GM19025 (cell line): ENCODE measurements around the gene XIRP2.

ENCODE experiments used
- ATAC-seq: cut with Tn5 transposase; IDR thresholded peaks from one replicate; pipeline ENCODE4 v1.9.1; 2021; ENCODE audit warnings: mild to moderate bottlenecking, low read depth, moderate library complexity; ENCODE audit not compliant: unreplicated experiment

The XIRP2 gene

DNA sequence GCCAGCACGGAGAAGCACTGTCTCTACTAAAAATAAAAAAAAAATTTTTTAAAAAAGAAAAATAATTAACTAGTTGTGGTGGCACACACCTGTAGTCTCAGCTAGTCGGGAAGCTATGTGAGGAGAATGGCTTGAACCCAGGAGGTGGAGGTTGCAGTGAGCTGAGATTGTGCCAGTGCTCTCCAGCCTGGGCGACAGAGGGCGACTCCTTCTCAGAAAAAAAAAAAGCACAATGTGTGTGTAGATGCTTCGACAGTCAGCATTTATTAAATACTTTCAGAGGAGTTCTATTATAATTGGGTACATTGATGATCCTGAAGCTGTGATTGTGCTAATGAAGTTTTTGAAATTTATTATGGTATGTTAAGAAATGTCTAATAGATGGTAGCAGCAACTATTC, 46.5 kb downstream of the XIRP2 start:
- ATAC-seq: no peak

DNA sequence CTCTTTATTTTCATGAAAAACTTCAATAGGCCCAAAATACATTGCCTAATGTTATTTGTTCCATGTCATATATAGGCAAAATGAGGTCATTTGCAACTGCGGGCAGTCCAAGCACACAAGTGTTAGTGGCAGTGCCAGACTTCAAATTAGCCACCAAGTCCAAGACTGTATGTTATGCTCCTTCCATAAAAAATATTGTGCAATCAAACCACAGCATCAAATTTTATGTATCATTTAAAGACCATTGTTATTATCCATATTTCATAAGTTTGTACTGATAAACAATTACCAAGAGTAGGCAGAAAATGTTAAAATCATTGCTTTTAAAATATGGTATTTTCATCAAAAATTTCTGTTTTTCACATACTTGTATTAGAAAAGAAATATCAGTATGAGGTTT, 54.1 kb downstream of the XIRP2 start:
- ATAC-seq: no peak

DNA sequence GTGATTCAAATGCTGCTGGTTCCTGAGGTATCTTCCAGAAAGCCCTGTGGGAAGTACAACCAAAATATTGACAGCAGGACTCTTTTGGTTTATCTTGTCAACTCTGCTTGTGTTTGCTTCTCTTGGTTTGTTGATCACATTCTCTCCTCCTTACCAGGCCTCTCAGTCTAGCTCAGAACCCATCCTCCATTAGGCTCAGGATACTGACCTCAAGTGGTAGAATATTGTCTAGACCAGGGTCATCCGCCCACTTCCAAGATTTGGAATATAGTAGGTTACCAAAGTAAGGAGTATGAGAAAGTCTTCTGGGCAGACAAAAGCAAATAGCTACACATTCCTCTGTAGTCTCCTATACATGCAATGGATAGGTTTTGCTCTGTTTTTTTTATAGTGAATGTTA, 56.6 kb downstream of the XIRP2 start:
- no peak for ATAC-seq

DNA sequence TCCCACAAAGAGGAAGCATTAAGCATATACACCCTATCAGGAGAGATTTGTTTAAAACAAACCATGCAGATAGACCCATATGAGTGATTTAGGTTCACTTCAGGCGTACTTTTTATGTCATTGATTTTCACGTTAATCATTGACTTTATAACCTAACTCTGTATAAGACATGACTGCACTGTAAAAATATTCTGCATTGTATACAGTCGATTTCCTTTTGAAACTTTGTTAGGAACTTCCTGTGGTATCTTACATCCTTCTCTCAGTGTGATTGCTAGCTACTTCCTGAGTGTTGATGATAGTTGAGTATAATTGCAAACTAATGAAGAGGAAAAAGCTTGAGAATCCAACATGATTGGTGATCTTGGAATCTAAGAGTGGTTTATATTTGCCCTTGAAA, 69.4 kb downstream of the XIRP2 start:
- no peak for ATAC-seq

DNA sequence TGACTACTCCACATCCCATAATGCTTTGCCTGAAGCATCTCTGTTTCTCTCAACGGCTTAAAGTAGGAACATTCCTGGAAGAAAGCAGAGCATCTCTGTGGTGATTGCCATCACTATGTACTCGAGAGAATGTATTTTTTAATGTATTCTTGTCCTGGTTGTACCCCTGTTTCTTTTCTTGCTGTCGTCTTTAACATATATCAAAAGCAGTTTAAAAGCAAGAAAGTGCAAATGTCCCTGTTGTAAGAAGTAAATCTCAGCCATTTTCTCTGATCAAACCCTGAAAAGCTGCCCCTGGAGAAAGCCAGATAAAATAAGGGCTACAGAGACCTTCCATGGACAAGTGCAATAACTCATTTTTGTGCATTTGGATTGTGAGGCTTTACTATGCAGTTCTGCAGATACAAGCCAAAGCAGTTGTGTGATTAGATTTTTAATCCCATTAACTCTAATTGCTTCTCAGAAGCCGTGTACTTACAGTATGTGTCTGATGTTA, 70.8 kb downstream of the XIRP2 start:
- no peak for ATAC-seq

DNA sequence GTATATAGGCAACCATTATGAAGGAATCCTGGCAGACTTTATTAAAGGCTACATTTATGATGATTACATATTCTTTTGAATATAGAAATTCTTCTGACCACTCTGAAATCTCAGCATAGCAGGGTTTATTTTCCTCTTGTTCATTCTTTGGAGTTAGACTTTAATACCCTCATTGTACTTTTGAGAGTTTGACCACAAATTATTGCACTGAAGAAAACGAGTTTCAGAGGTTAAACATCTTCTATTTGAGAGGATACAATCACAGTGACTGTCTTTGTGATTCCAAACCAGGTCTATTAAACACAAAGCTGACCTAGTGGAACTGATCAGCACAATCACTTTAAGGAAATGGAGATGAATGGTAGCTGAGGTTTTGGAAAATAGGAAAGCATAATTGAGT, 71.3 kb downstream of the XIRP2 start:
- no peak for ATAC-seq

DNA sequence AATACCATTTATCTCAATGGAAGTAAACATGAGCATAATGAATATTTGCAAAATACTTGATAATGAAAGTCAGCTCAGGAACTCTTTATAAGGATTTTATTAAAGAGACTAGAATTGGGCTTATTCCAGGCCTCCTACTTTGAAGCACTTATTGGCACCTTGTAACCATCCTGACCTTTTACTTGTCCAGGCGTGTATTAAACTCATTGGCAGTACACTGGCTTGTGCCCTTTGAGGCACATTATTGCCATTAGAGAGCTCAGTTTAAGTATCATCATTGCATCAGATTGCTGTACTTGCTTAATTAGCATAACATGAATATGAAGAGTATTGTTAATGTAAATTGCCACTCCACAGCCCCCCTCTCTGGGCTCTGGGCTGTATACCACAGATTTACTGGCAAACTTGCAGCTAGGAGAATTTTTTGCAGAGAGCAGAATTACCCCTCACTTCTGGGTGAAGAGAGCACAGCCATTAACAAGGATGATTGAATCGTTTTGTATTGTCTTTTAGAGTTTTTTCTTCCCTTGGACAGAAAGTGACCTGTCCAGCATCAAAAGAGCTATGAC, 72.5 kb downstream of the XIRP2 start:
- no peak for ATAC-seq

DNA sequence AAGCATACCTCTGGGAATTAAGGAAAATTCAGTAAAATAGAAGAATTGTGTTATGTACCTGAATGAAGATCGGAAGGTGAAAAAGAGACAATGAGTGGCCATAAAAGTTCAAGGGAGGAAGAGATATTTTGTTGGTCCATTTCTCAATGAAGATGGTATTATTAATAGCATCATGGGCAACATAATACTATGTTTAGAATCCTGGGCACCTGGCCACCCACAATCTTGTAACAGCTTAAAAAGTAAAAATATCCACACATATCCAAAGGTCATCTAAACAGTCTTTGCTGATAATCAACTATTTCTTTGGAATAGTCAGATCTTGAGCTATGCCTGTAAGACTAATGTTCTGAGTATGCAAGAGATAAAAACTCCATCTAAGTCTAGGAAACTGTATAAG, 73.7 kb downstream of the XIRP2 start:
- ATAC-seq: no peak

DNA sequence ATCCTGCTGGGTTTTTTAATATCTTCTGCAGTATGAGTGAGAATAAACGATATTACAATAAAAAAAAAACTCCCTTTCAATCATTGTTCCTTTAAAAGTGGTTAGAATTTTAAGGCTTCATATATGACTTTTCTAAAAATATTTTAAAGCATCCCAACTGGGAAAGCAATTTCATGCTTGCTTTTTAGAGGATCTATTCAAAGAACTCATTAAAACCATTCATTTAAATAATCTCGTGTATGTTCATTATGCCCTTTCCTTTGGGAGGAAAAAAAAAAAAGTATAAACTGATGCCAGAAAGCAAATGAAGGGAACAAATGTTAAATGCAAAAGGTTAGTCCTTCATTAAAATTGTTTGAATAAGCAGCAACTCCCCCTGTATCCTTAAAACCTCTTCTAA, 81.2 kb downstream of the XIRP2 start:
- no peak for ATAC-seq

DNA sequence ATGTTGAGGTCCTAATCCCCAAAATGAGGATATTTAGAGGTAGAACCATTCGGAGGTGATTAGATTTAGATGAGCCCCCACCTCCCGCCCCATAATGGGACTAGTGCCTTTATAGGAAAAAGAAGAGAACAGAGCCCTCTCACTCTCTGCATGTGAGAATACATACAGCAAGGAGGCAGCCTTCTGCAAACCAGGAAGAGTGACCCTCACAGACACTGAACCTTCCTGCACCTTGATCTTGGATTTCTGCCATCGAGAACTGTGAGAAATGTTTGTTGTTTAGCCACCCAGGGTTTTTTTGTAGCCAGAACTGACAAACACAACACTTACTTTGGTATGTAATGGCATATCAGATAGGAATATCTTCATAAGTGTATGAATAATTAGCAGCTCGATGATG, 83.7 kb downstream of the XIRP2 start:
- no peak for ATAC-seq

DNA sequence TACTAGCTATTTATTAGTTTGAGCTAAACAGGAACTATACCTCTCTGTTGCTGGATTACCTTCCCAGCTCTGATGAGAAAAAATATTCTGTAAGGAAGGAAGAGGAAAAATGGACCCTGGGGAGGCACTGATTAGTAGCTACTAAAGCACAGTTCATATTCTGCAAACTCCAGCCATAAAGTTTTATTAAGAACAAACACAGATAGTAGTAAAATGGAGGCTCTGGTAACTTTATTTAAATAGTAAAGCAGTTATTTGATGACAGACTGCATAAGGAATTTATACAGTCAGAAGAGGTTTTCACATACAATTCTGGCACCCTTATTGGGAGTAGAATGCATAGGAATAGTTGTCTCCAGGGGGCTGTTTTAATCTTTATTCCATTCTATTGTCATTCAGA, 84.1 kb downstream of the XIRP2 start:
- no peak for ATAC-seq

DNA sequence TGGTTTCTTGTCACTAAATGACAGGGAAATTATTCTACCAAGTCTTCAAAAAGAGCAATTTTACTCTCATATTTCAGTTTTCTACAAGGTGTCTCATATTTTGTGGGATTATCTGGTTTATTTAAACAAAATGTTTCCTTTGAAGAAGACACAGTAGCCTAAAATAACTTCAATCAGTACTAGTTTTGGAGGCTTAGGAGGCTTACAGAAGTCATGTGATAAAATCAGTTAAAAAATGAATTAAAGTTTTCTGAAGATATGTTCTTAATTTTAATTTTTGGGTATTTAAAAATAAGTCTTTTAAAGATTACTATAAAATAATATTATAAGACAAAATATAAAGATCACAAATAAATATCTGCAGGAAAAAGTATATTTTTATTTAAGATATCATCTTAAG, 95.9 kb downstream of the XIRP2 start:
- no peak for ATAC-seq

DNA sequence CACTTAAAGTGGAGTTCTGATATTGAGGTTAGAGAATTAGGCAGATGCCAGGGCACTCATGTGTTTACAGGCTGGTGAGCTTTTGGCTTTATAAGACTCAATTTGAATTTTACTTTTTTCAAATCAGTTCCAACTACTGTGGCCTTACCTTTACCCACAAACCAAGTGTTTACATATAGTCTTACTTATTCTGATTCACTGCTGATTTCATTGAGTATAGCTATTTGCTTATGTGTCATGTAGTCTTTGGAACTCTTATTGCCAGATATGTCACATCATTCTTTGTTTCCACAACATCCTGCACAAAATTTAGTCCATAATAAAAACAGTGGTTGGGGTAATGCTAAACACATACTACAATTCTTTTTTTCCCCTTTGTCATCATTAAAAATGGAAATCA, 96.5 kb downstream of the XIRP2 start:
- ATAC-seq: no peak

DNA sequence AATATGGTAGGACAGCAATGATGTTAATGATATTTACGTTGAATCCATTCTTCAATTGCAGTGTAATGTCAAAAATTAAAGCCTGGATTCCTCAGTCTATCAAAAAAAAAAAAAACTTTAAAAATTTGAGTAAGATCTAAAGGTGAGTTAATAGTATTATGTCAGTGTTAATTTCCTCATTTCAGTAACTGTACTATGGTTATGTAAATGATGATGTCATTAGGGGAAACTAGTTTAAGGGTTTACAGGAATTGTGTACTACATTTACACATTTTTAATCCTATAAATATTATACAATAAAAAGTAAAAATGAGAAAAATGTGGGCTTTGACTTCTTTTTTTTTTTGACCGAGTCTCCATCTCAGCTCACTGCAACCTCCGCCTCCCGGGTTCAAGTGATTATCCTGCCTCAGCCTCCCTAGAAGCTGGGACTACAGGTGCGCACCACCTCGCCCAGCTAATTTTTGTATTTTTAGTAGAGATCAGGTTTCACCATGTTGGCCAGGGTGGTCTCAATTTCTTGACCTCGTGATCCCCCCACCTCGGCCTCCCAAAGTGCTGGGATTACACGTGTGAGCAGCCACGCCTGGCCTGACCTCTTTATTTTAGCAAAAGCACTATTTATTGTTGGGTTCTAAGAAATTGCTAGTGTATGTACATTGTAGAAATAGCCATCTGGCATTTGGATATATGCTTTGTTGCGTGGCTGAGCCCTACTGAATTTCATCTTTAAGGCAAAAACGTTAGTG, 106.5 kb downstream of the XIRP2 start:
- ATAC-seq: no peak

DNA sequence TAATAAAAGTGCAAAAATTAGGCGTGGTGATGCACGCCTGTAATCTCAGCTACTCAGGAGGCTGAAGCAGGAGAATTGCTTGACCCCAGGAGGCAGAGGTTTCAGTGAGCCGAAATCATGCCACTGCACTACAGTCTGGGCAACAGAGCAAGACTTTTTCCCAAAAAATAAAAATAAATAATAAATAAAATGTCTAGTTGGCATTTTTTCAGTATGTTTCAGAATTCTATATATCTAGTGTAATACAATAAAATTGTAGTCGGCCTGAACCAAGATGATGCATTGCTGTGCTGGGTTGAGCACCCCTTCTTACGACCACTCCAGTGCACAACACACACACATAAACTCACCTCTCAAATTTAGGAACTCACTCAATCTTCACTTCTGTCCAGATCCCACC, 108.2 kb downstream of the XIRP2 start:
- ATAC-seq: no peak

DNA sequence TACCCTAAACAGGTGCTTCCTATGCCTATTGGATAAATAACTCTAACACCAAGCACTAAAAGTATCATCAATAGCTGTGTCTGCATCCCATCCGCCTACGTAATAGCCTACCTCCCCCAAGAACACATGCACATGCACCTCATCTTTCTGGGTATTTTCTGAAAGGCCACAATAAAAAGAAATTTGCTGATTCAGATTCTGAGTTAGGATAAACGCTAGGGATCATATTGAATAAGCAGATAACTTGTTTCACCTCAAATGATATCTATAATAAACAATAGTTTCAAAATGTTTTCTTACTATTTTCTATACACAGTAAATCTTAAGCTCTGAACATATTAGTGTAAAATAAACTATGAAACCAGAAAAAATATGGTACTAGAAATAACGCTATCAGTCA, 112.9 kb downstream of the XIRP2 start:
- no peak for ATAC-seq

DNA sequence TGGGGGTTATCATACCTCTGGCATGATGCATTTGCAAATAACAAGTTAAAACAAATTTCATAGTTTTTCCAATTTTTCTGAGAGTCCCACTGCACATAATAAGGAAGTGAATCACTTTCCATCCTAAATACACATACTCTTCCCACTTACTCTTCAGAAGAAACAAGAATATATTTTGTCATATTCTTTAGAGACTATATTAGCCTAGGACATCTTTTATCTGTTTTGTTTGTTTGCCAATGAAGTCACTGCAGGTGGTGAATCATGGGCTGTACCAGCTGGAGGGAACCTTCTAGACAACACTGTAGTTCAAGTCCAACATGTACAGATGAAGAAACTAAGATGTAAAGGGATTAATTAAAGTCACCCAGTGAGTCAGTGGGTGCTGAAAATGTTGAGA, 116.8 kb downstream of the XIRP2 start:
- no peak for ATAC-seq

DNA sequence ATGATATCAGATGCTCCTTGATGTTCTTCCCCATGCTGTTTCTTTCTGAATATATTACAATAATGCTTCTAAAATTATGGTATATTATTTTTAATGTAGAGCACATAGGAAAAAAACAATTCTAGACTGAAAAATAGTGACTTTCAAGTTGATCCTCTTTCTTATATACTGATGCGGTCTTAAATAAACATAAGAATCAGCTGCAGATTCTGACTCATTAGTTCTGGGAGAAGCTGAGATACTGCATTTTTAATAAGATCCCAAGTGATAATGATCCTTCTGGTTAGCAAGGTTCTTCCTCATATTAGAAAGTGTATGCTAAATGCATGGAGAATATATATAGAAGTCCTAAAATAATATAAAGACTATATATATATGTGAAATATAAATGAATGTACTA, 124.9 kb downstream of the XIRP2 start:
- no peak for ATAC-seq

DNA sequence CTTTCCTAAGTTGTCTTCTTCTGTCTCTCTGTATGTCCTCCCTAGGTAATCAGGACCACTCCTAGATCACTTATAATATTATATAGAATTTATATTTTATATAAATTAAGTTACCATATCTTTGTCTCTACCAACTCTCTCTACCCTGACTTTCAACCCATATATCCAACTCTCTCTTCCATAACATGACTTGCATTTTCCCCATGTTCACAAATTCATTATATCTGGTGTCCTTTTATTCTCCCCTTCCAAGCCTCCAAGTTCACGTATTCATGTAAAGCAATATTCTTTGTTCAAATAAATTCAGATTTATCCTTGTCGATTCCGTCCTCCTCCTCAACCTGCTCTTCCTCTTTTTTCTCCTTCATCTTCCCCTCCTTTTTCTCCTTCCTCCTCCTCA, 127.5 kb downstream of the XIRP2 start:
- no peak for ATAC-seq

DNA sequence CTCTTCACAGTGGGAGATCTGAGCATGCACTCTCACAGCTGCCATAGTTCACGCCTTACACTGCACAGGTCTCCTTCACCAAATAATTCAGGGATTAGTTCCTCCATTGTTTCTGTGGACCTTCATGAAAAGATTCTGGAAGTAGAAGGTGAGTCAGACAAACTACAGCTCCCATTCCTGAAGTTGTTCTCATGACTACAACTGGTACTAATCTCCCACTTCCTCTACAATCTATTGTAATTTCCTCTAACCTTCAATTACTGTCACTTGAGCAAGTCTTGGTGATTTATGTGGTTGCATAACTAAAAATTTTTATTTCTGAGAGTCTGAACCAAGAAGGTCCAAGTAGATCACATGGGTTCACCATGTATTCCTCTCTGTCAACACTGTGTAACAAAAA, 128.7 kb downstream of the XIRP2 start:
- no peak for ATAC-seq

DNA sequence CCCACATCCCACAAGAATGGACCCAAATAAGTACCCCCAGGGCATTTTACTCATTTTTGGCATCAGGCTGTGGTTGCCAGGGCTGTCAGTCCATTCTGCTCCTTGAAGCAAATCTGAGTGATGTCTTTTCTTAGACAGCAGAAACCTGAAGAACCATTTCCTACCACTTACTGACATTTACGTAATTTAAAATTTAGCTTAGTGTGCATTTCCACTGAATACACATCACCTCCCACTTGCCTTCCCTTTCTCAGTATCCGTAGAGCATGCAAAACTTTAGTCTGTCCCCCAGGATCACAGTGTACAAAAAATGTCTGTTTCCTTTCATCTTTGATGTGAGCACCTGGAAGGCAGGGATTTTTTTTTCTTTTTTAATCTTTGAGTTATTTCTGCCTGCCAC, 130.3 kb downstream of the XIRP2 start:
- no peak for ATAC-seq

DNA sequence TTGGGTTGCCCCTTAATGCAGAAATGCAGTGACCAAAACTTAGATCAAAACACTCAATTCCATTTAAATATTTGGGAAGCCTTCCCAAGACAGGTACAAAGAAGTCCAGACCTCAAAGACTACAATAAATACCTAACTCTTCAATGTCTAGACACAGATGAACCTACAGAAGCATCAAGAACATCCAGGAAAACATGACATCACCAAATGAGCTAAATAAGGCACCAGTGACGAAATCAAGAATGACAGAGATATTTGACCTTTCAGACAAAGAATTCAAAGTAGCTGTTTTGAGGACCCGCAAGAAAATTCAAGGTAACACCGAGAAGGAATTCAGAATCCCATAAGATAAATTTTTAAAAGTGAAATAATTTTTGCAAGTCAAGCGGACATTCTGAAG, 140.2 kb downstream of the XIRP2 start:
- no peak for ATAC-seq
